SK-N-SH treated with all-trans-retinoic acid at 6 μM for 48 hours (cell line): Measurements from ENCODE around the gene PRSS16.

ENCODE experiments used
- ATAC-seq: fragments of 200-7000 bp; cut with Tn5 transposase; 3 replicates; pipeline ENCODE4 v1.9.1; 2020; ENCODE audit warnings: mild to moderate bottlenecking, moderate library complexity
- ARNTL ChIP-seq: fragments of 450-650 bp; formaldehyde crosslinking; IDR thresholded peaks from 2 replicates; pipeline ENCODE4 v1.5.0; 2020; ENCODE audit warnings: low read depth, mild to moderate bottlenecking, moderate library complexity, borderline replicate concordance
- BACH2 ChIP-seq: fragments of 250-450 bp; sonication (Bioruptor Pico); IDR thresholded peaks from 2 replicates; pipeline ENCODE4 v1.9.0; 2021; ENCODE audit warnings: mild to moderate bottlenecking, borderline replicate concordance
- CSDC2 ChIP-seq: fragments of 250-450 bp; sonication (Bioruptor Pico); IDR thresholded peaks from 2 replicates; pipeline ENCODE4 v1.5.0; 2020; ENCODE audit warnings: mild to moderate bottlenecking, moderate library complexity
- CSRNP3 ChIP-seq: fragments of 250-450 bp; sonication (Bioruptor Pico); IDR thresholded peaks from 2 replicates; pipeline ENCODE4 v1.5.1; 2021; ENCODE audit warnings: mild to moderate bottlenecking, moderate library complexity
- GLIS3 ChIP-seq: fragments of 250-450 bp; sonication (Bioruptor Pico); IDR thresholded peaks from 2 replicates; pipeline ENCODE4 v1.5.0; 2020; ENCODE audit warnings: mild to moderate bottlenecking, moderate library complexity
- ISL1 ChIP-seq: fragments of 250-450 bp; sonication (Bioruptor Pico); IDR thresholded peaks from 2 replicates; pipeline ENCODE4 v2.1.2; 2022; ENCODE audit warnings: mild to moderate bottlenecking, moderate library complexity
- PATZ1 ChIP-seq: fragments of 250-450 bp; sonication (Bioruptor Pico); IDR thresholded peaks from 2 replicates; pipeline ENCODE4 v1.8.0; 2020; ENCODE audit warnings: mild to moderate bottlenecking, moderate library complexity, borderline replicate concordance
- POU6F1 ChIP-seq: fragments of 250-450 bp; sonication (Bioruptor Pico); IDR thresholded peaks from 2 replicates; pipeline ENCODE4 v1.8.0; 2021; ENCODE audit warnings: low read depth, mild to moderate bottlenecking, moderate library complexity, borderline replicate concordance
- PPARA ChIP-seq: fragments of 250-450 bp; sonication (Bioruptor Pico); IDR thresholded peaks from 2 replicates; pipeline ENCODE4 v1.5.0; 2020; ENCODE audit warnings: mild to moderate bottlenecking, borderline replicate concordance
- RARB ChIP-seq: fragments of 250-450 bp; sonication (Bioruptor Pico); IDR thresholded peaks from 2 replicates; pipeline ENCODE4 v1.8.0; 2021; ENCODE audit warnings: mild to moderate bottlenecking, moderate library complexity
- SNAI2 ChIP-seq: fragments of 250-450 bp; sonication (Bioruptor Pico); IDR thresholded peaks from 2 replicates; pipeline ENCODE4 v1.5.0; 2020; ENCODE audit warnings: mild to moderate bottlenecking, moderate library complexity
- TCF4 ChIP-seq: fragments of 250-450 bp; sonication (Bioruptor Pico); IDR thresholded peaks from 2 replicates; pipeline ENCODE4 v1.8.0; 2021; ENCODE audit warnings: mild to moderate bottlenecking, moderate library complexity, borderline replicate concordance
- TOX ChIP-seq: fragments of 250-450 bp; sonication (Bioruptor Pico); IDR thresholded peaks from 2 replicates; pipeline ENCODE4 v1.8.0; 2021; ENCODE audit warnings: mild to moderate bottlenecking, moderate library complexity, borderline replicate concordance
- TSHZ2 ChIP-seq: fragments of 250-450 bp; sonication (Bioruptor Pico); IDR thresholded peaks from 2 replicates; pipeline ENCODE4 v1.5.0; 2020; ENCODE audit warnings: mild to moderate bottlenecking, moderate library complexity
- ZC3H10 ChIP-seq: fragments of 250-450 bp; sonication (Bioruptor Pico); IDR thresholded peaks from 2 replicates; pipeline ENCODE4 v1.5.1; 2021; ENCODE audit warnings: mild to moderate bottlenecking, moderate library complexity
- ZFP3 ChIP-seq: fragments of 250-450 bp; sonication (Bioruptor Pico); IDR thresholded peaks from 2 replicates; pipeline ENCODE4 v1.5.0; 2020; ENCODE audit warnings: mild to moderate bottlenecking, moderate library complexity
- ZFP30 ChIP-seq: fragments of 450-650 bp; formaldehyde crosslinking; IDR thresholded peaks from 2 replicates; pipeline ENCODE4 v1.5.0; 2022; ENCODE audit warnings: mild to moderate bottlenecking, moderate library complexity
- ZNF565 ChIP-seq: fragments of 450-650 bp; formaldehyde crosslinking; conservative IDR thresholded peaks from 2 replicates; pipeline ENCODE4 v1.5.0; 2020; ENCODE audit warnings: low read depth, mild to moderate bottlenecking, moderate library complexity
- ZNF70 ChIP-seq: fragments of 450-650 bp; formaldehyde crosslinking; IDR thresholded peaks from 2 replicates; pipeline ENCODE4 v1.5.0; 2020; ENCODE audit warnings: mild to moderate bottlenecking, moderate library complexity
- ZNF8 ChIP-seq: fragments of 450-650 bp; formaldehyde crosslinking; IDR thresholded peaks from 2 replicates; pipeline ENCODE4 v1.5.0; 2020; ENCODE audit warnings: mild to moderate bottlenecking, moderate library complexity

Gene PRSS16

GRCh38 chr6:27267857-27268434 is 20.4 kb downstream of the PRSS16 start:
- peak; percentile 32; the same call in 2 of the 3 replicates for ATAC-seq
- TF ChIP-seq TCF4 (CRISPR knock-in tag): no peak
- TF ChIP-seq ISL1 (CRISPR knock-in tag): no peak
- TF ChIP-seq ZC3H10 (CRISPR knock-in tag): no peak
- no peak for TF ChIP-seq ZNF70
- TF ChIP-seq ZNF565: no peak
- TF ChIP-seq ARNTL (CRISPR knock-in tag): no peak
- no peak for TF ChIP-seq ZFP30 (CRISPR knock-in tag)
- TF ChIP-seq PPARA (CRISPR knock-in tag): no peak
- TF ChIP-seq CSDC2: no peak
- no peak for TF ChIP-seq ZNF8 (CRISPR knock-in tag)
- no peak for TF ChIP-seq BACH2 (CRISPR knock-in tag)

- TF ChIP-seq PATZ1 (CRISPR knock-in tag) (no peak), SNAI2 (no peak), GLIS3 (CRISPR knock-in tag) (no peak), TOX (CRISPR knock-in tag) (no peak), ZNF8 (CRISPR knock-in tag) (no peak), ZNF565 (no peak), ZNF70 (no peak), ZFP3 (CRISPR knock-in tag) (no peak), CSDC2 (no peak), PPARA (CRISPR knock-in tag) (no peak), CSRNP3 (CRISPR knock-in tag) (no peak), BACH2 (CRISPR knock-in tag) (no peak), POU6F1 (CRISPR knock-in tag) (no peak), ISL1 (CRISPR knock-in tag) (no peak)
- no peak for ATAC-seq
Observed at GRCh38 chr6:27268803-27269202, 21.3 kb downstream of the PRSS16 start.

GRCh38 chr6:27273783-27274182 is 26.3 kb downstream of the PRSS16 start:
- no peak for ATAC-seq
- no peak for TF ChIP-seq CSDC2
- no peak for TF ChIP-seq CSRNP3 (CRISPR knock-in tag)
- no peak for TF ChIP-seq ISL1 (CRISPR knock-in tag)
- TF ChIP-seq TOX (CRISPR knock-in tag): no peak
- no peak for TF ChIP-seq ZFP3 (CRISPR knock-in tag)
- TF ChIP-seq BACH2 (CRISPR knock-in tag): no peak
- TF ChIP-seq RARB (CRISPR knock-in tag): no peak
- no peak for TF ChIP-seq ZC3H10 (CRISPR knock-in tag)
- no peak for TF ChIP-seq ARNTL (CRISPR knock-in tag)
- no peak for TF ChIP-seq ZFP30 (CRISPR knock-in tag)
- TF ChIP-seq TSHZ2 (CRISPR knock-in tag): no peak
- no peak for TF ChIP-seq ZNF70
- TF ChIP-seq, all 23 proteins: peak for 0
